Measurements from ENCODE around the gene AGAP1.

AGAP1 gene

GRCh38 chr2:236092714-236093113 lies 598.9 kb downstream of the AGAP1 start:
- TF ChIP-seq, protein P1, sequence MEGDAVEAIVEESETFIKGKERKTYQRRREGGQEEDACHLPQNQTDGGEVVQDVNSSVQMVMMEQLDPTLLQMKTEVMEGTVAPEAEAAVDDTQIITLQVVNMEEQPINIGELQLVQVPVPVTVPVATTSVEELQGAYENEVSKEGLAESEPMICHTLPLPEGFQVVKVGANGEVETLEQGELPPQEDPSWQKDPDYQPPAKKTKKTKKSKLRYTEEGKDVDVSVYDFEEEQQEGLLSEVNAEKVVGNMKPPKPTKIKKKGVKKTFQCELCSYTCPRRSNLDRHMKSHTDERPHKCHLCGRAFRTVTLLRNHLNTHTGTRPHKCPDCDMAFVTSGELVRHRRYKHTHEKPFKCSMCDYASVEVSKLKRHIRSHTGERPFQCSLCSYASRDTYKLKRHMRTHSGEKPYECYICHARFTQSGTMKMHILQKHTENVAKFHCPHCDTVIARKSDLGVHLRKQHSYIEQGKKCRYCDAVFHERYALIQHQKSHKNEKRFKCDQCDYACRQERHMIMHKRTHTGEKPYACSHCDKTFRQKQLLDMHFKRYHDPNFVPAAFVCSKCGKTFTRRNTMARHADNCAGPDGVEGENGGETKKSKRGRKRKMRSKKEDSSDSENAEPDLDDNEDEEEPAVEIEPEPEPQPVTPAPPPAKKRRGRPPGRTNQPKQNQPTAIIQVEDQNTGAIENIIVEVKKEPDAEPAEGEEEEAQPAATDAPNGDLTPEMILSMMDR (IDR thresholded peaks at IDR 0.05; ENCODE audit: insufficient read depth, low read depth, low read length, missing control alignments): no peak
- DNase-seq (ENCODE audit: low read depth): no peak

GRCh38 chr2:236093134-236093533 lies 599.3 kb downstream of the AGAP1 start:
- H3K4me3 ChIP-seq (ENCODE audit: low read length): no peak overlapping the region
- DNase-seq (ENCODE audit: low read depth): no peak
- TF ChIP-seq, protein P1 (IDR thresholded peaks at IDR 0.05; ENCODE audit: insufficient read depth, low read depth, low read length, missing control alignments): no peak

More at GRCh38 chr2:236092714-236093113, 598.9 kb downstream of the AGAP1 start:
- no peak overlapping the region for H3K4me3 ChIP-seq (ENCODE audit: low read length)

GRCh38 chr2:236095504-236095903 lies 601.7 kb downstream of the AGAP1 start:
- H3K4me3 ChIP-seq (ENCODE audit: low read length): no peak overlapping the region
- DNase-seq (ENCODE audit: low read depth): no peak
- TF ChIP-seq, protein P1 (IDR thresholded peaks at IDR 0.05; ENCODE audit: insufficient read depth, low read depth, low read length, missing control alignments): no peak

DNA sequence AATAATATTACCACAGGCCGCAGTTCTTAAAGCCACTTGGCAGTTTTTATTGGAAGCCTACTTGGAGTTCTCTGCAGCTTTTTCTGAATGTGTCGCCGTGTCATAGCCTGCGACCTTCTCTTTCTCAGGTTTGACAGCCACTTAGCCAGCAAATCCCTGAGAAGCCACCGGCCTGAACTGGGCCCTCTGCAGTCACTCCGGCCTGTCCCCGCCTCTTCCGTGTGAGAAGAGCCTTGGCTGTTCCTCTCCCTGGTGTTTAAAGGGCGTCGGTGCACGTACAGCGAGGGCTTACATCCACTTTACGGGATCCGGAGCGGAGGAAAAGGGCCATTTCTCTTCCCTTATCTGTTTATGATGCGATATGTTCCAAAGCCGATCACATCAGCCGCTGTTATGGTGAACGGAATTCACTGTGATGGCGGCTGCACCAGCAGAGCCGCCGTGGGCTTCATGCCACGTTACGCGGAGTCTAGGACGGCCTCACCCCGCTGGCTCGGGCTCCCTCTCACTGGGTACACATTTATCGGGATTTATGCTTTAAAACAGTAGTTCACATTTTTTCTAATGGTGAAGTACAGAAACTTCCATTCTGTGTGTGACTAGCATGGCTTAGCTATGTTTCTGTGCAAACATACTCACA lies 607.6 kb downstream of the AGAP1 start:
- TF ChIP-seq, protein P1 (IDR thresholded peaks at IDR 0.05; ENCODE audit: insufficient read depth, low read depth, low read length, missing control alignments): no peak
- DNase-seq (ENCODE audit: low read depth): no peak
- H3K4me3 ChIP-seq (ENCODE audit: low read length): no peak overlapping the region

- DNase-seq (ENCODE audit: low read depth): no peak
- H3K4me3 ChIP-seq (ENCODE audit: low read length): no peak overlapping the region
- TF ChIP-seq, protein P1 (IDR thresholded peaks at IDR 0.05; ENCODE audit: insufficient read depth, low read depth, low read length, missing control alignments): no peak
Observed at GRCh38 chr2:236102971-236103370, 609.1 kb downstream of the AGAP1 start.

DNA sequence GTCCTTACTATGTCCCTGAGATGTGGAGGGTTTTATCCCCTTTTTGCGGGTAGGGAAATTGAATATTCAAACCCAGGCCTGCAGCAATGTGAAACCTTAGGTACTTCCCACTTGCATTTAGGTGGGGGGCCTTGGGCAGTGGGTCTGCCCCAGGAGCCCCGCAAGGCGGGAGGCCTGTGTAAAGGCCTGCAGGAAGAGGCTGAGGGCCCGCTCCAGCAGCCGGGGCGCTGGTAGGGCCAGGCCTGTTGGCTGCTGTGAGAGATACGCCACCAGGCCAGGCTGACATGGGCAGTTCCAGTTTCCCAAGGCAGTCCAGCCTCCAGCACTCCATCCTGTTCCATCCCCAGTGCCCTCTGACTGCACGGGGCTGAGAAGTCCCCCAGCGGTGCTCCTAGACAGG lies 610.1 kb downstream of the AGAP1 start:
- TF ChIP-seq, protein P1 (IDR thresholded peaks at IDR 0.05; ENCODE audit: insufficient read depth, low read depth, low read length, missing control alignments): no peak
- no peak for DNase-seq (ENCODE audit: low read depth)

More for the DNA sequence above, 610.1 kb downstream of the AGAP1 start:
- H3K4me3 ChIP-seq (ENCODE audit: low read length): no peak overlapping the region

Data from epithelial cell of esophagus (primary cell).